Breast epithelium (tissue), 4 donors: Measurements from ENCODE around the gene CXXC4. TPM values are rescaled to one million over a fixed set of nuclear protein-coding genes. Genes with fewer than 3 reads are reported as not detected.

Experiments used
- DNase-seq, 2 donors: peaks; one replicate each; pipeline ENCODE4 v3.0.0-alpha.2; 2019; ENCODE audit warnings: low spot score in 2 of 2
- H3K27ac ChIP-seq, 2 donors: fragments of 200-600 bp; sonication (generic) in 1 of 2; one replicate each; pipeline ENCODE4 v1.5.1; 2016 to 2019; ENCODE audit warnings: mild to moderate bottlenecking in 1 of 2
- H3K27me3 ChIP-seq, 2 donors: fragments of 200-600 bp; sonication (generic) in 1 of 2; one replicate each; pipeline versions ENCODE4 v1.5.1 to v1.6.0; 2017 to 2019; ENCODE audit warnings: control low read depth in 1 of 2, mild to moderate bottlenecking in 1 of 2
- H3K36me3 ChIP-seq: fragments of 200-600 bp; one replicate; pipeline ENCODE4 v1.5.1; 2019
- H3K4me1 ChIP-seq, 2 donors: fragments of 200-600 bp; sonication (generic); one replicate each; pipeline ENCODE4 v1.5.1; 2016 to 2019; ENCODE audit warnings: control low read depth in 1 of 2
- H3K4me3 ChIP-seq, 3 donors: fragments of 200-600 bp; sonication (generic); 1 replicate in 2 of 3; 2 replicates in 1 of 3; pipeline ENCODE4 v1.5.1; 2016 to 2019; ENCODE audit warnings: mild to moderate bottlenecking in 3 of 3, moderate library complexity in 2 of 3
- H3K9me3 ChIP-seq, 2 donors: fragments of 200-600 bp; sonication (generic) in 1 of 2; one replicate each; pipeline ENCODE4 v1.5.1; 2016 to 2019; ENCODE audit warnings: control low read depth in 1 of 2
- CTCF ChIP-seq, 3 donors: fragments of 450-650 bp; IDR thresholded peaks; one replicate each; pipeline ENCODE4 v1.5.1; 2016 to 2017; ENCODE audit warnings: antibody characterized with exemption in 3 of 3, mild to moderate bottlenecking in 3 of 3, moderate library complexity in 3 of 3
- POLR2A ChIP-seq: fragments of 450-650 bp; IDR thresholded peaks from one replicate; pipeline ENCODE4 v1.6.1; 2016; ENCODE audit warnings: antibody characterized with exemption, mild to moderate bottlenecking, moderate library complexity
- POLR2AphosphoS5 ChIP-seq, 3 donors: sonication (generic); formaldehyde crosslinking; IDR thresholded peaks; one replicate each; pipeline ENCODE4 v1.6.1; 2017; ENCODE audit warnings: antibody characterized with exemption in 3 of 3
- intact Hi-C: fragments of 100-400 bp; cut with DNase I; formaldehyde crosslinking; loops from one replicate; pipeline ENCODE4 v1.15.1; 2023; ENCODE audit warnings: low total_unique reads
- total RNA-seq, 3 donors: library from RNA; depleted of rRNA; stranded (reverse); fragments of >200 nt; gene quantifications; one replicate each; pipeline ENCODE4 v1.1.0, GENCODE V29; 2016

CXXC4 gene
- total RNA-seq, 3 donors from 2014 or later, result 0.32 to 4.0 (median 3.3) TPM

GRCh38 chr4:104429150-104429741 lies 65.4 kb downstream of the CXXC4 start:
- TF ChIP-seq CTCF (IDR thresholded peaks at IDR 0.05), result no peak
- no peak for TF ChIP-seq POLR2A
- no peak for TF ChIP-seq POLR2AphosphoS5 (IDR thresholded peaks at IDR 0.05)
- DNase-seq, result no peak
- H3K4me3 ChIP-seq, result no peak overlapping the region
- H3K36me3 ChIP-seq, result no peaks in the 10 kb centered on the region
- H3K27me3 ChIP-seq, result no peaks in the 10 kb centered on the region
- H3K4me1 ChIP-seq, result no peaks in the 10 kb centered on the region
- H3K9me3 ChIP-seq, result no peaks in the 10 kb centered on the region
- intact Hi-C loops, result no loop called here
- H3K27ac ChIP-seq, result no peak overlapping the region

GRCh38 chr4:104425948-104426347 lies 68.7 kb downstream of the CXXC4 start:
- intact Hi-C loops, result no loop called here
- DNase-seq, result no peak
- no peaks in the 10 kb centered on the region for H3K9me3 ChIP-seq
- no peaks in the 10 kb centered on the region for H3K27me3 ChIP-seq
- H3K27ac ChIP-seq, result no peak overlapping the region
- no peak overlapping the region for H3K4me3 ChIP-seq
- no peaks in the 10 kb centered on the region for H3K36me3 ChIP-seq
- TF ChIP-seq POLR2A (no peak), CTCF (IDR thresholded peaks at IDR 0.05) (no peak), POLR2AphosphoS5 (IDR thresholded peaks at IDR 0.05) (no peak)
- no peaks in the 10 kb centered on the region for H3K4me1 ChIP-seq

GRCh38 chr4:104424989-104425388 lies 69.7 kb downstream of the CXXC4 start:
- intact Hi-C loops, result no loop called here
- no peak for DNase-seq
- H3K27ac ChIP-seq, result no peak overlapping the region
- no peaks in the 10 kb centered on the region for H3K9me3 ChIP-seq
- H3K27me3 ChIP-seq, result no peaks in the 10 kb centered on the region
- H3K4me3 ChIP-seq, result peak overlapping the region; percentile 3 to 39 (median 34)
- TF ChIP-seq CTCF (IDR thresholded peaks at IDR 0.05) (no peak), POLR2AphosphoS5 (IDR thresholded peaks at IDR 0.05) (no peak), POLR2A (no peak)
- no peaks in the 10 kb centered on the region for H3K36me3 ChIP-seq
- no peaks in the 10 kb centered on the region for H3K4me1 ChIP-seq

GRCh38 chr4:104424475-104424941 lies 70.2 kb downstream of the CXXC4 start:
- no peaks in the 10 kb centered on the region for H3K4me1 ChIP-seq
- intact Hi-C loops, result no loop called here
- no peak overlapping the region for H3K27ac ChIP-seq
- TF ChIP-seq POLR2AphosphoS5 (IDR thresholded peaks at IDR 0.05), result no peak
- TF ChIP-seq POLR2A, result no peak
- TF ChIP-seq CTCF (IDR thresholded peaks at IDR 0.05), result no peak
- no peaks in the 10 kb centered on the region for H3K36me3 ChIP-seq
- H3K27me3 ChIP-seq, result no peaks in the 10 kb centered on the region
- no peaks in the 10 kb centered on the region for H3K9me3 ChIP-seq
- DNase-seq, result no peak
- H3K4me3 ChIP-seq, result peak overlapping the region; percentile 3 to 39 (median 34)

- no peaks in the 10 kb centered on the region for H3K9me3 ChIP-seq
- no peak for DNase-seq
- H3K4me3 ChIP-seq, result no peak overlapping the region
- H3K27me3 ChIP-seq, result no peaks in the 10 kb centered on the region
- intact Hi-C loops, result no loop called here
- H3K27ac ChIP-seq, result no peak overlapping the region
- H3K36me3 ChIP-seq, result no peaks in the 10 kb centered on the region
- H3K4me1 ChIP-seq, result no peaks in the 10 kb centered on the region
- no peak for TF ChIP-seq POLR2A
- TF ChIP-seq POLR2AphosphoS5 (IDR thresholded peaks at IDR 0.05), result no peak
- TF ChIP-seq CTCF (IDR thresholded peaks at IDR 0.05), result no peak
Measured at GRCh38 chr4:104421566-104421965, 73.1 kb downstream of the CXXC4 start.
